Lower lobe of right lung (tissue), 2 donors: ENCODE data around the gene E2F7. TPM values are rescaled to one million over a fixed set of nuclear protein-coding genes. Genes with fewer than 3 reads are reported as not detected.

Source experiments
- ATAC-seq, 2 donors: fragments of 200-7000 bp; cut with Tn5 transposase; one replicate each; pipeline ENCODE4 v1.9.1; 2020 to 2022; ENCODE audit warnings: mild to moderate bottlenecking in 2 of 2, moderate library complexity in 2 of 2
- DNase-seq: peaks from one replicate; pipeline ENCODE4 v3.0.0-alpha.2; 2020
- H3K27ac ChIP-seq: fragments of 200-600 bp; one replicate; pipeline ENCODE4 v1.8.0; 2022
- H3K27me3 ChIP-seq: fragments of 200-600 bp; one replicate; pipeline ENCODE4 v1.8.0; 2022; ENCODE audit warnings: low read depth
- H3K36me3 ChIP-seq: fragments of 200-600 bp; one replicate; pipeline ENCODE4 v1.8.0; 2022; ENCODE audit warnings: mild to moderate bottlenecking
- H3K4me1 ChIP-seq: fragments of 200-600 bp; one replicate; pipeline ENCODE4 v1.8.0; 2022
- H3K4me3 ChIP-seq: fragments of 200-600 bp; one replicate; pipeline ENCODE4 v1.8.0; 2022; ENCODE audit warnings: mild to moderate bottlenecking
- H3K9me3 ChIP-seq: fragments of 200-600 bp; one replicate; pipeline ENCODE4 v1.8.0; 2022
- CTCF ChIP-seq: fragments of 200-600 bp; IDR thresholded peaks from one replicate; pipeline ENCODE4 v1.8.0; 2022; ENCODE audit warnings: antibody characterized with exemption, mild to moderate bottlenecking
- intact Hi-C: fragments of 100-400 bp; cut with DNase I; formaldehyde crosslinking; loops from one replicate; pipeline ENCODE4 v1.11.0; 2022
- long read RNA-seq: library from polyadenylated mRNA; unstranded; transcript quantifications from one replicate; pipeline ENCODE4 v2.0.0, GENCODE V29; 2021
- total RNA-seq: library from RNA; stranded (reverse); fragmentation: NEBNext Ultra II Directional; extraction: Animal tissue kit (Norgen Biotek cat#: 25700); gene quantifications from one replicate; pipeline ENCODE4 v1.2.1, GENCODE V29; 2021
- donor health status: DM: no; HTN: yes; CAD: no; lungs with severe emphysema.

The E2F7 gene
- 1.0 TPM for total RNA-seq
- long read RNA-seq, result 0 reads

- ATAC-seq, result peak; percentile 95 to 98
- H3K27ac ChIP-seq, result peak within 1 kb of the TSS; percentile 22
- TF ChIP-seq CTCF, result no peak
- intact Hi-C loops, result no loop called here
- H3K4me1 ChIP-seq, result peaks cover 13% of the 10 kb centered on the region
- H3K9me3 ChIP-seq, result no peaks in the 10 kb centered on the region
- H3K36me3 ChIP-seq, result no peaks in the 10 kb centered on the region
- peak within 1 kb of the TSS; percentile 77 for H3K4me3 ChIP-seq
- DNase-seq, result peak; percentile 88
- peaks cover 5% of the 10 kb centered on the region for H3K27me3 ChIP-seq
Measured at GRCh38 chr12:77065361-77066204, at the start of gene E2F7. E2F7 (minus strand) TSS chr12:77065569; CDS start chr12:77064635, 934 bp downstream.

- Histone ChIP-seq H3K36me3 (no peaks in the 10 kb centered on the region), H3K4me3 (no peak overlapping the region), H3K9me3 (no peaks in the 10 kb centered on the region), H3K4me1 (no peaks in the 10 kb centered on the region), H3K27ac (no peak overlapping the region), H3K27me3 (no peaks in the 10 kb centered on the region)
- ATAC-seq (no peak), DNase-seq (no peak)
- TF ChIP-seq CTCF, result no peak
- intact Hi-C loops, result no loop called here
Measured at GRCh38 chr12:77113971-77114370, 48.6 kb upstream of the E2F7 start.

- Histone ChIP-seq H3K27ac (no peak overlapping the region), H3K9me3 (no peaks in the 10 kb centered on the region), H3K4me1 (no peaks in the 10 kb centered on the region), H3K36me3 (no peaks in the 10 kb centered on the region), H3K27me3 (no peaks in the 10 kb centered on the region), H3K4me3 (no peak overlapping the region)
- ATAC-seq (no peak), DNase-seq (no peak)
- TF ChIP-seq CTCF, result no peak
- intact Hi-C loops, result no loop called here
Measured at GRCh38 chr12:77108707-77109106, 43.3 kb upstream of the E2F7 start.

- Histone ChIP-seq H3K27ac (no peak overlapping the region), H3K4me3 (no peak overlapping the region), H3K36me3 (no peaks in the 10 kb centered on the region), H3K27me3 (no peaks in the 10 kb centered on the region), H3K9me3 (no peaks in the 10 kb centered on the region), H3K4me1 (no peaks in the 10 kb centered on the region)
- intact Hi-C loops, result no loop called here
- no peak for DNase-seq
- no peak for TF ChIP-seq CTCF
- no peak for ATAC-seq
Measured at GRCh38 chr12:77107121-77107520, 41.8 kb upstream of the E2F7 start.

- DNase-seq (no peak), ATAC-seq (no peak)
- Histone ChIP-seq H3K36me3 (no peaks in the 10 kb centered on the region), H3K27me3 (no peaks in the 10 kb centered on the region), H3K9me3 (no peaks in the 10 kb centered on the region), H3K4me3 (no peak overlapping the region), H3K27ac (no peak overlapping the region), H3K4me1 (no peaks in the 10 kb centered on the region)
- intact Hi-C loops, result no loop called here
- TF ChIP-seq CTCF, result no peak
Measured at GRCh38 chr12:77104792-77105191, 39.4 kb upstream of the E2F7 start.
